Glutamatergic neuron (in vitro differentiated cells): Measurements from ENCODE around the gene ATP6V0E2. TPM values are rescaled to one million over a fixed set of nuclear protein-coding genes. Genes with fewer than 3 reads are reported as not detected.
A peak's percentile ranks its signal among the peaks of the same experiment; 100 is the strongest.

ENCODE experiments used
- DNase-seq: peaks from one replicate; pipeline ENCODE4 v3.0.0; 2022
- H3K27ac Mint-ChIP-seq: one replicate; pipeline ENCODE4 v1.8.0; 2020; ENCODE audit warnings: mild to moderate bottlenecking, mixed read lengths, inconsistent platforms; ENCODE audit not compliant: unreplicated experiment
- H3K27me3 Mint-ChIP-seq: one replicate; pipeline ENCODE4 v1.8.0; 2020; ENCODE audit warnings: mild to moderate bottlenecking, moderate library complexity, mixed read lengths, inconsistent platforms; ENCODE audit not compliant: unreplicated experiment
- H3K36me3 Mint-ChIP-seq: one replicate; pipeline ENCODE4 v1.8.0; 2020; ENCODE audit warnings: mild to moderate bottlenecking, mixed read lengths, inconsistent platforms; ENCODE audit not compliant: unreplicated experiment
- H3K4me1 Mint-ChIP-seq: one replicate; pipeline ENCODE4 v1.8.0; 2020; ENCODE audit warnings: mild to moderate bottlenecking, low read depth, mixed read lengths, inconsistent platforms; ENCODE audit not compliant: unreplicated experiment
- H3K4me3 Mint-ChIP-seq: one replicate; pipeline ENCODE4 v1.8.0; 2020; ENCODE audit warnings: mild to moderate bottlenecking, mixed read lengths, inconsistent platforms; ENCODE audit not compliant: unreplicated experiment
- H3K9me3 Mint-ChIP-seq: one replicate; pipeline ENCODE4 v1.8.0; 2020; ENCODE audit warnings: mild to moderate bottlenecking, moderate library complexity, mixed read lengths, inconsistent platforms; ENCODE audit not compliant: unreplicated experiment
- long read RNA-seq: library from polyadenylated mRNA; unstranded; transcript quantifications from one replicate; pipeline ENCODE4 v2.0.0, GENCODE V29; 2020; ENCODE audit not compliant: unreplicated experiment
- total RNA-seq: library from RNA; stranded (reverse); fragmentation: NEBNext Ultra II Directional; extraction: Animal tissue kit (Norgen Biotek cat#: 25700); gene quantifications from one replicate; pipeline ENCODE4 v1.2.1, GENCODE V29; 2021; ENCODE audit not compliant: unreplicated experiment
- TF ChIP-seq, protein P1 (sequence below): fragments of 200-600 bp; sonication (generic); IDR thresholded peaks from one replicate; pipeline ENCODE4 v1.5.0; 2021; ENCODE audit not compliant: partially characterized antibody, unreplicated experiment

ATP6V0E2 gene
- 67.6 TPM for total RNA-seq
- long read RNA-seq, transcript ATP6V0E2-212 (3 exons, 2,565 nt): minor isoform, 11 of 153 reads
- long read RNA-seq, transcript ATP6V0E2-203 (4 exons, 2,722 nt): major isoform, 134 of 153 reads
- long read RNA-seq, partial matches to known transcripts: 1 of 153 reads
- long read RNA-seq, other reads (novel, unspliced or antisense): 3 of 153 reads

DNA sequence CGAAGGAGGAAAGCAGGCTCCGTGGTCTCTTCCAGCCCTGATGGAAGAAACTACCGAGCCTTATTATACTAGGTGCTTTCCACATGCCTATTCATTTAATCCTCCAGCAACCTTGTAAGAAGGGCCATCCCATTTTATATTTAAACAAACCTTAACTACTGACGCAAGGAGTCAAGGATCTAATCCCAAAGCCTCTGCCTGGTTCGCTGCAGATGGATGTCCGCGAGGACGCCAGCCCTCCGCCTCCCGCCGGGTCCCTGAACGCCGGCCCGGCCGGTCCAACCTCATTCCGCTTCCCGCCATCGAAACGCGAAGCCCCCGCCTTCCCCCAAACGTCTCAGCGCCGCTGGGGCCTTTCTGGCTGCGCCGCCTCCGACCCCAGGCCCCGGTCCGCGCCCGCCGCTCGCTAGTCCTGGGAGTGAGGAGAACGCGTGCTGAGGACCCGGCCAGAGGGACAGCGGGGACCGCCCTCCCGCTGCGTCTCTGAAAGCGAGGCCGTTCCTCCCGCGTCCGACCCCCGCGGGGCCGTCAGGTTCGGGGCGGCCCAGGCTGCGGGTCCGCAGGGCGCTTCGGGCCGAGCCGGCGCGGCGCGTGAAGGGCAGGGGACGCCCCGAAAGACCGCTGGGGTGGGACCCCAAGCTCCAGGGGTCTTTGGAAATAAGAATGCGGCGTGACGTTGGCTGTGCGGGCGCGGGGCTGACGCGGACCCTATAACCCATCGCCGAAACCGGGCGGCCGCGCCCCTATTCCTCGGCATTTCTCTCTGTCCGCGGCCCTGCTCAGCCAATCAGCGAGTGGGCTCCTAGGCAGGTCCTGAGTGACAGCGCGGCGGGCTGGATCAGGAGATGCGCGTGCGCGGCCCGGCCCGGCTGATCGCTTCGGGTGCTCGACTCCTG lies at the start of gene ATP6V0E2:
TSS of gene ATP6V0E2 (plus strand) at position 896 of the 896 bp plus-strand sequence. CDS start 97 bp downstream, outside the sequence.
- Mint-ChIP-seq H3K27me3 (no peaks in the 10 kb centered on the region), H3K27ac (peak within 1 kb of the TSS; percentile 55), H3K4me1 (peaks cover 12% of the 10 kb centered on the region), H3K9me3 (peaks cover 7% of the 10 kb centered on the region), H3K4me3 (peak within 1 kb of the TSS; percentile 82), H3K36me3 (no peaks in the 10 kb centered on the region)
- peak; percentile 97 for DNase-seq
- TF ChIP-seq, protein P1, sequence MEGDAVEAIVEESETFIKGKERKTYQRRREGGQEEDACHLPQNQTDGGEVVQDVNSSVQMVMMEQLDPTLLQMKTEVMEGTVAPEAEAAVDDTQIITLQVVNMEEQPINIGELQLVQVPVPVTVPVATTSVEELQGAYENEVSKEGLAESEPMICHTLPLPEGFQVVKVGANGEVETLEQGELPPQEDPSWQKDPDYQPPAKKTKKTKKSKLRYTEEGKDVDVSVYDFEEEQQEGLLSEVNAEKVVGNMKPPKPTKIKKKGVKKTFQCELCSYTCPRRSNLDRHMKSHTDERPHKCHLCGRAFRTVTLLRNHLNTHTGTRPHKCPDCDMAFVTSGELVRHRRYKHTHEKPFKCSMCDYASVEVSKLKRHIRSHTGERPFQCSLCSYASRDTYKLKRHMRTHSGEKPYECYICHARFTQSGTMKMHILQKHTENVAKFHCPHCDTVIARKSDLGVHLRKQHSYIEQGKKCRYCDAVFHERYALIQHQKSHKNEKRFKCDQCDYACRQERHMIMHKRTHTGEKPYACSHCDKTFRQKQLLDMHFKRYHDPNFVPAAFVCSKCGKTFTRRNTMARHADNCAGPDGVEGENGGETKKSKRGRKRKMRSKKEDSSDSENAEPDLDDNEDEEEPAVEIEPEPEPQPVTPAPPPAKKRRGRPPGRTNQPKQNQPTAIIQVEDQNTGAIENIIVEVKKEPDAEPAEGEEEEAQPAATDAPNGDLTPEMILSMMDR: no peak

DNA sequence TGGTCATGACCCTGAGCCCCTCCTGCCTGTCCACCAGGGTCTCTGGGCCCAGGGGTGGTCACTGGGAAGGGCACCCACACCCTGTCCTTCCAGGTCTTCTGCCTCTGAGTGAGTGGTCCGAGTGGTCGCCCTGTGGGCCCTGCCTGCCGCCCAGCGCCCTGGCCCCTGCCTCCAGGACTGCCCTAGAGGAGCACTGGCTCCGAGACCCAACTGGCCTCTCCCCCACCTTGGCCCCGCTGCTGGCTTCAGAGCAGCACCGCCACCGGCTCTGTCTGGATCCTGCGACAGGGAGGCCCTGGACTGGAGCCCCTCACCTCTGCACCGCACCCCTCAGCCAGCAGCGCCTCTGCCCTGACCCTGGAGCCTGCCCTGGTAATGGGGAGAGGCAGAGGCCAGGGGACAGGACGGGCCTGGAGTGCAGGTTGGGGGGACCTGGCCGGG lies 49.4 kb upstream of the ATP6V0E2 start:
- H3K27ac Mint-ChIP-seq: no peak overlapping the region

DNA sequence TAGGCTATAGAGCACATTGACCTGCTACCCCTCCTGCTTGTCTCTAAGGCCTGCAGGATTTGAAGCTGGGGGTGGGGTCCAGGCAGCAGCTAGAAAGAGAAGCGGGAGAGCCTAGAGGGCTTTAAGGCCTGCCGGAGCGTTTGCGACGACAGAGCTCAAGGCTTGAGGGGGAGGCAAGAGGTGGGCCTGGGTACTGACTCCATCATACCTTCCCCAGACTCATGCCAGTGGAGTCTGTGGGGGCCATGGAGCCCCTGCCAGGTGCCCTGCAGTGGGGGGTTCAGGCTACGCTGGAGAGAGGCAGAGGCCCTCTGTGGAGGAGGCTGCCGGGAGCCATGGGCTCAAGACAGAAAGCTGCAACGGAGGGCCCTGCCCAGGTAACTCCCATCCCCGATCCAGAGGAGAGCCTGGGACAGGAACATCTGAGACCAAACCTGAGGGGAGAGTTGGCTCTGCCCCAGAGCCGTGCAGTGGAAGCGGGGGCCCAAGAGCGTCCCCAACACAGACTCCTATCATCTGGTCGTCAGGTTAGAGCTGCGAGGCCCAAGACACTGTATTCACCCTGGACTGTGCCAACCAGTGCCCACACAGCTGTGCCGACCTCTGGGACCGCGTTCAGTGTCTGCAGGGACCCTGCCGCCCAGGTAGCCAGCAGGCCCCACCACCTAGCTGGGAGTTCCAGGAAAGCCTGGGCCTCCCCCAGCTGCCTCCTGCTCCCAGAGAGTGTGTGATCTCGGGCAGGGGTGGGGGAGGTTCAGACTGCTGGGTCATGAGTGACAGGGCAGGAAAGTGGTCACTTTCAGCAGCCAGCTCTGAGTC lies 48.8 kb upstream of the ATP6V0E2 start:
- Mint-ChIP-seq H3K4me3 (no peak overlapping the region), H3K27me3 (peaks cover 4% of the 10 kb centered on the region), H3K9me3 (peaks cover 1% of the 10 kb centered on the region), H3K36me3 (no peaks in the 10 kb centered on the region), H3K27ac (no peak overlapping the region), H3K4me1 (no peaks in the 10 kb centered on the region)
- DNase-seq: no peak
- TF ChIP-seq, protein P1: no peak

More for the DNA sequence above, 49.4 kb upstream of the ATP6V0E2 start:
- TF ChIP-seq, protein P1: no peak
- no peak for DNase-seq
- peaks cover 1% of the 10 kb centered on the region for H3K9me3 Mint-ChIP-seq
- no peaks in the 10 kb centered on the region for H3K4me1 Mint-ChIP-seq
- peaks cover 4% of the 10 kb centered on the region for H3K27me3 Mint-ChIP-seq
- no peak overlapping the region for H3K4me3 Mint-ChIP-seq
- no peaks in the 10 kb centered on the region for H3K36me3 Mint-ChIP-seq

DNA sequence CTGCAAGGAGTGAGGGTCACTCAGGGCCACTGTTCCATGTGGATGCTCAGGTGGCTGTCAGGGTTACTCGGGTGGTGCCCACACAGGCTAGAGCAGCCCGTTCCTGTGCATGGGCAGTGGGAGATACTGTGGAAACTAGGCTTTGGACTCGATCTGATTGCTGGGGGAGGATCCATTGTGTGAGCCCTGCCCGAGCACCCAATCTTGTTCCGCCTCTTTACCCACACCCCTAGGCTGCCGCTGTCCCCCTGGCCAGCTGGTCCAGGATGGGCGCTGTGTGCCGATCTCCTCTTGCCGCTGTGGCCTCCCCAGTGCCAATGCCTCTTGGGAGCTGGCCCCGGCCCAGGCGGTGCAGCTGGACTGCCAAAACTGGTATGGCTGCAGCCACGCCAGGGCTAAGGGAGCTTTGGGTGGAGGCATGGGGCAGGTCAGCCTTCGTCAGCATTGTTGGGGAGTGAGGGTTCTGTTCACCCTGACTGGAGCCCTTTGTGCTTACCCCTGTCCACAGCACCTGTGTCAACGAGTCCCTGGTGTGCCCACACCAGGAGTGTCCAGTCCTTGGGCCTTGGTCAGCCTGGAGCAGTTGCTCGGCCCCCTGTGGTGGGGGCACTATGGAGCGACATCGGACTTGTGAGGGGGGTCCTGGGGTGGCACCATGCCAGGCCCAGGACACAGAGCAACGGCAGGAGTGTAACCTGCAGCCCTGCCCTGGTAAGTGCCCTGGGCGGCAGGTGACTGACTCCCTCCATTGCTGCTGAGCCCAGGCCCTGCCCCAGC lies 48.0 kb upstream of the ATP6V0E2 start:
- Mint-ChIP-seq H3K4me1 (no peaks in the 10 kb centered on the region), H3K4me3 (no peak overlapping the region), H3K27ac (no peak overlapping the region), H3K36me3 (no peaks in the 10 kb centered on the region), H3K27me3 (peaks cover 6% of the 10 kb centered on the region), H3K9me3 (peaks cover 1% of the 10 kb centered on the region)
- TF ChIP-seq, protein P1: no peak
- DNase-seq: no peak
